Measurements from ENCODE around the gene PEX11G. TPM values are rescaled to one million over a fixed set of nuclear protein-coding genes. Genes with fewer than 3 reads are reported as not detected.

PEX11G gene
- total RNA-seq, 2 donors from 2014 or later: 1.0 to 1.1 TPM

DNA sequence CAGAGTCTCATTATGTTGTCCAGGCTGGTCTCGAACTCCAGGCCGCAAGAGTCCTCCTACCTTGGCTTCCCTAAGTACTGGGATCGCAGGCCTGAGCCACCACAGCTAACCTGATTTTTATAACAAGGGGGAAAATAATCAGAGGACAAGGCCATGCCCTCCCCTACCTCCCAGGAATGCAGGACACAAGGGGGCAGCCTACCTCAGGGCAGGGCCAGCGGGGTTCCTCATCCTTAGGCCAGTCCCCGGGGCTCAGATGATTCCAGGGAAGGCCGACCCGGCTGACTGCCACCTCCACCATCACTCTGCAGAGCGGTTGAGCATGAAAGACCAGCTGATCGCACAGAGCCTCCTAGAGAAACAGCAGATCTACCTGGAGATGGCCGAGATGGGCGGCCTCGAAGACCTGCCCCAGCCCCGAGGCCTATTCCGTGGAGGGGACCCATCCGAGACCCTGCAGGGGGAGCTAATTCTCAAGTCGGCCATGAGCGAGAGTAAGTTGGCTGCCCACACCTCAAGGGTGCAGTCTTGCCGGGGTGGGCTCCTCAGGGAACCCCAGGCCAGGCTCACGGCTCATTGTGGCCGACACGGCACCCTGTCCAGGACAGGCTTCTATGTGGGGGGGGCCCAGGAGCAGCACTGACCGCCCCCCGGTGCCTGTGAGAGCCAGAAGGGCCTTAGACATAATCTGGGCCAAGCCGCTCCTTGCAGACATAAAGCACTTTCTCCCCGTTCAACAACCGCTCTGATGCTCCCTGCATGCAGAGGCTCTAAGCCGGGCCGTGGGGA, 26.8 kb downstream of the PEX11G start:
- TF ChIP-seq, protein P1, sequence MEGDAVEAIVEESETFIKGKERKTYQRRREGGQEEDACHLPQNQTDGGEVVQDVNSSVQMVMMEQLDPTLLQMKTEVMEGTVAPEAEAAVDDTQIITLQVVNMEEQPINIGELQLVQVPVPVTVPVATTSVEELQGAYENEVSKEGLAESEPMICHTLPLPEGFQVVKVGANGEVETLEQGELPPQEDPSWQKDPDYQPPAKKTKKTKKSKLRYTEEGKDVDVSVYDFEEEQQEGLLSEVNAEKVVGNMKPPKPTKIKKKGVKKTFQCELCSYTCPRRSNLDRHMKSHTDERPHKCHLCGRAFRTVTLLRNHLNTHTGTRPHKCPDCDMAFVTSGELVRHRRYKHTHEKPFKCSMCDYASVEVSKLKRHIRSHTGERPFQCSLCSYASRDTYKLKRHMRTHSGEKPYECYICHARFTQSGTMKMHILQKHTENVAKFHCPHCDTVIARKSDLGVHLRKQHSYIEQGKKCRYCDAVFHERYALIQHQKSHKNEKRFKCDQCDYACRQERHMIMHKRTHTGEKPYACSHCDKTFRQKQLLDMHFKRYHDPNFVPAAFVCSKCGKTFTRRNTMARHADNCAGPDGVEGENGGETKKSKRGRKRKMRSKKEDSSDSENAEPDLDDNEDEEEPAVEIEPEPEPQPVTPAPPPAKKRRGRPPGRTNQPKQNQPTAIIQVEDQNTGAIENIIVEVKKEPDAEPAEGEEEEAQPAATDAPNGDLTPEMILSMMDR (IDR thresholded peaks at IDR 0.05): peak in 1 of 2 donors; percentile 12
- Histone ChIP-seq H3K36me3 (peaks cover 60% of the 10 kb centered on the region), H3K4me3 (no peak overlapping the region), H3K27ac (no peak overlapping the region), H3K27me3 (no peaks in the 10 kb centered on the region), H3K9me3 (no peaks in the 10 kb centered on the region), H3K4me1 (no peaks in the 10 kb centered on the region)
- DNase-seq (ENCODE audit: low spot score): no peak

DNA sequence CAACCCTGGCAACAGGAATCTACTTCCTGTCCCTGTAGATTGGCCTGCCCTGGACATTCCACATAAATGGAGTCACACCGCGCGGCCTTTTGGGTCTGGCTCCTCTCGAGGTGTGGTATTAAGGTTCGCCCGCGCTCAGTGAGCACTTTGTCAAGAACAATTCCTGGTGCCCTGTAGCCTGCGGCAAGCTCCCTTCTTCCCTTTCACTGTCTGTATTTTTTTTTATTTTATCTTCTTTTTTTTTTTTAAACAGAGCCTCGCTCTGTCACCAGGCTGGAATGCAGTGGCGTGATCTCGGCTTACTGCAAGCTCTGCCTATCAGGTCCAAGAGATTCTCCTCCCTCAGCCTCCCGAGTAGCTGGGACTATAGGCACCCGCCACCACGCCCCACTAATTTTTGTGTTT, 28.3 kb downstream of the PEX11G start:
- DNase-seq (ENCODE audit: low spot score): no peak
- Histone ChIP-seq H3K4me1 (no peaks in the 10 kb centered on the region), H3K36me3 (peaks cover 56% of the 10 kb centered on the region), H3K9me3 (no peaks in the 10 kb centered on the region), H3K27me3 (no peaks in the 10 kb centered on the region), H3K4me3 (no peak overlapping the region), H3K27ac (no peak overlapping the region)
- TF ChIP-seq, protein P1 (IDR thresholded peaks at IDR 0.05): no peak

DNA sequence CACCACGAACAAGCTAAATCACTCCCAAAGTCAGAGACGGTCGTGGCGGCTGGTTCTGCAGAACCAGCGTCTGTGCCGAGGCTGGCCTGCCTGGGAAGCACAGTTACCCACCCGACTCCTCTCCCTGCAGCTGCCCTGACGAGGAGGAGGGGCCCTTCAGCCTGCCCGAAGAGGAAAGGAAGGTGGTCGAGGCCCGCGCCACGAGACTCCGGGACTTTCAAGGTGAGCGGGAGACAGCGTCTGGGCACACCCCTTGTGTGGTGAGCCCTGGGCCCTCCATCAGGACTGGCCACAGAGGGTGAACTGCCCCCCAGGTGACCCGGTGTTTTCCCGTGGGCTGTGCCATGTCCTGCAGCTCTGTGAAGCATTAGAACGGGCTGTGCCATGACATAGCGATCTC, 29.1 kb downstream of the PEX11G start:
- peaks cover 48% of the 10 kb centered on the region for H3K36me3 ChIP-seq
- H3K27ac ChIP-seq: no peak overlapping the region
- H3K4me3 ChIP-seq: no peak overlapping the region
- H3K4me1 ChIP-seq: no peaks in the 10 kb centered on the region
- DNase-seq (ENCODE audit: low spot score): no peak
- TF ChIP-seq, protein P1 (IDR thresholded peaks at IDR 0.05): no peak
- no peaks in the 10 kb centered on the region for H3K27me3 ChIP-seq
- no peaks in the 10 kb centered on the region for H3K9me3 ChIP-seq

DNA sequence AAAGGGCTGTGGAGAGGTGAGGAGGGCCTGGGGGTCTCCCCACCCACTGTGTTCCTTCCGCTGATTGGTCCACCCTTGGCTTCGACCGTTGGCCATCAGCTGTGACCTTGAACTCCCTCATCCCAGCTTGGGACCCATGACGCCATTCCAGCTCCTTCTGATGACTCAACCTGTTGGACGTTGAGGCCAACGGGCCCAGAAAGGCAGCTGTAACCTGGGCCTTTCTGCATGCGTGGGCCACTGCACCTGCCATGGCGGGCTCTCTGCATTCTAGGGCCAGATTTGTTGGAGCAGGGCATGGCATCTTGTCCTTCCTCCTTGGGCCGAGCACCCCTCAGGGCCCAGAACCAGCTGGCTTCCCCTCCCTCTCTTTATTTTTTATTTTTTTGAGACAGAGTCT, 30.2 kb downstream of the PEX11G start:
- H3K36me3 ChIP-seq: peaks cover 46% of the 10 kb centered on the region
- no peaks in the 10 kb centered on the region for H3K27me3 ChIP-seq

DNA sequence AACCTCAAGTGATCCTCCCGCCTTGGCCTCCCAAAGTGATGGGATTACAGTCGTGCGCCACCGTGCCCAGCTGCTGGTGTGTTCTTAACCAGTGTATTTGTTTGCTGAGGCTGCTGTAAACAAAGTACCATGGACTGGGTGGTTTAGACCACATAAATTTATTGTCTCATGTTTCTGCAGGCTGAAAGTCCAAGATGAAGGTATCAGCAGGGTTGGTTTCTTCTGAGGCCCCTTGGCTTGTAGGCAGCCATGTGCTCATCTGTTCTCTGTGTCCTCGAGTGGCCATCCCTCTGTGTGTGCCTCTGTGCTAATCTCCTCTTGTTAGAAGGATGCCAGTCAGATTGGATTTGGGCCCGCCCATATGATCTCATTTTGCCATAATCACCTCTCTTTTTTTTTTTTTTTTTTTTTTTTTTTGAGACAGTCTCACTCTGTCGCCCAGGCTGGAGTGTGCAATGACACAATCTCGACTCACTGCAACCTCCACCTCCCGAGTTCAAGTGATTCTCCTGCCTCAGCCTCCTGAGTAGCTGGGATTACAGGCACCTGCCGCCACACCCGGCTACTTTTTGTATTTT, 31.8 kb downstream of the PEX11G start:
- no peak for DNase-seq (ENCODE audit: low spot score)
- TF ChIP-seq, protein P1 (IDR thresholded peaks at IDR 0.05): no peak
- Histone ChIP-seq H3K9me3 (no peaks in the 10 kb centered on the region), H3K4me3 (no peak overlapping the region), H3K36me3 (peaks cover 40% of the 10 kb centered on the region), H3K27me3 (no peaks in the 10 kb centered on the region), H3K27ac (no peak overlapping the region), H3K4me1 (no peaks in the 10 kb centered on the region)

More for the DNA sequence above, 30.2 kb downstream of the PEX11G start:
- Histone ChIP-seq H3K4me3 (no peak overlapping the region), H3K27ac (no peak overlapping the region), H3K9me3 (no peaks in the 10 kb centered on the region), H3K4me1 (no peaks in the 10 kb centered on the region)
- no peak for DNase-seq (ENCODE audit: low spot score)
- TF ChIP-seq, protein P1 (IDR thresholded peaks at IDR 0.05): no peak

Data from right atrium auricular region (tissue), 2 donors.